GM18868 (cell line): ENCODE measurements around the gene ECM1.

Experiments used
- ATAC-seq: cut with Tn5 transposase; IDR thresholded peaks from one replicate; pipeline ENCODE4 v1.9.1; 2021; ENCODE audit warnings: mild to moderate bottlenecking, moderate library complexity; ENCODE audit not compliant: unreplicated experiment

ECM1 gene

GRCh38 chr1:150557065-150557600, 49.2 kb downstream of the ECM1 start:
- ATAC-seq, result no peak

DNA sequence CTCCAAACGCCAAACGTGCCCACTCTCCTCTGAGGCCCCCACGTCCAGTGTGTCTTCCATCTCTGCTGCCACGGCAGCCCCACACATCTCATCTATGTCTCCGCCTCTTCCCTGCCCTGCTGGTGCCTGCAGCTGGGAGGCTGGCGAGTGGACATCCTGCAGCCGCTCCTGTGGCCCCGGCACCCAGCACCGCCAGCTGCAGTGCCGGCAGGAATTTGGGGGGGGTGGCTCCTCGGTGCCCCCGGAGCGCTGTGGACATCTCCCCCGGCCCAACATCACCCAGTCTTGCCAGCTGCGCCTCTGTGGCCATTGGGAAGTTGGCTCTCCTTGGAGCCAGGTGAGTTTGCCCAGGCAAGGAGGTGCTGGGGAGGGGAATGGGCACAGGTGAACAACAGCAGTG, 49.9 kb downstream of the ECM1 start:
- no peak for ATAC-seq

DNA sequence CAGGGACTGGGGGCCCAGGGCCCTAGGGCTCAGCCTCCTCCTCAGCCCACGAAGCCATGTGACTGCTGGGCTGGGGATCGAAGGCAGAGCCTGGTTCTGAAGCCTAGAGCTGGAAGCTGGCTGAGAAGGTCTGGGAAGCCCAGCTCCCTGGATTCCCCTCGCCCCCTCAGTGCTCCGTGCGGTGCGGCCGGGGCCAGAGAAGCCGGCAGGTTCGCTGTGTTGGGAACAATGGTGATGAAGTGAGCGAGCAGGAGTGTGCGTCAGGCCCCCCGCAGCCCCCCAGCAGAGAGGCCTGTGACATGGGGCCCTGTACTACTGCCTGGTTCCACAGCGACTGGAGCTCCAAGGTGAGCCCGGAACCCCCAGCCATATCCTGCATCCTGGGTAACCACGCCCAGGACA, 50.4 kb downstream of the ECM1 start:
- ATAC-seq, result no peak

- no peak for ATAC-seq
Measured at GRCh38 chr1:150558761-150559655, 51.1 kb downstream of the ECM1 start.

GRCh38 chr1:150559656-150560010, 51.7 kb downstream of the ECM1 start:
- ATAC-seq, result no peak

DNA sequence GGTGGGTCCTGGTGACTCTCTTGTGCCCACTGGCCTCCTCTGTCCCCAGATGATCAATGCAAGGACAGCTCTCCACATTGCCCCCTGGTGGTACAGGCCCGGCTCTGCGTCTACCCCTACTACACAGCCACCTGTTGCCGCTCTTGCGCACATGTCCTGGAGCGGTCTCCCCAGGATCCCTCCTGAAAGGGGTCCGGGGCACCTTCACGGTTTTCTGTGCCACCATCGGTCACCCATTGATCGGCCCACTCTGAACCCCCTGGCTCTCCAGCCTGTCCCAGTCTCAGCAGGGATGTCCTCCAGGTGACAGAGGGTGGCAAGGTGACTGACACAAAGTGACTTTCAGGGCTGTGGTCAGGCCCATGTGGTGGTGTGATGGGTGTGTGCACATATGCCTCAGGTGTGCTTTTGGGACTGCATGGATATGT, 52.1 kb downstream of the ECM1 start:
- no peak for ATAC-seq

- ATAC-seq, result peak; percentile 31
Measured at GRCh38 chr1:150560576-150561253, 52.8 kb downstream of the ECM1 start.

DNA sequence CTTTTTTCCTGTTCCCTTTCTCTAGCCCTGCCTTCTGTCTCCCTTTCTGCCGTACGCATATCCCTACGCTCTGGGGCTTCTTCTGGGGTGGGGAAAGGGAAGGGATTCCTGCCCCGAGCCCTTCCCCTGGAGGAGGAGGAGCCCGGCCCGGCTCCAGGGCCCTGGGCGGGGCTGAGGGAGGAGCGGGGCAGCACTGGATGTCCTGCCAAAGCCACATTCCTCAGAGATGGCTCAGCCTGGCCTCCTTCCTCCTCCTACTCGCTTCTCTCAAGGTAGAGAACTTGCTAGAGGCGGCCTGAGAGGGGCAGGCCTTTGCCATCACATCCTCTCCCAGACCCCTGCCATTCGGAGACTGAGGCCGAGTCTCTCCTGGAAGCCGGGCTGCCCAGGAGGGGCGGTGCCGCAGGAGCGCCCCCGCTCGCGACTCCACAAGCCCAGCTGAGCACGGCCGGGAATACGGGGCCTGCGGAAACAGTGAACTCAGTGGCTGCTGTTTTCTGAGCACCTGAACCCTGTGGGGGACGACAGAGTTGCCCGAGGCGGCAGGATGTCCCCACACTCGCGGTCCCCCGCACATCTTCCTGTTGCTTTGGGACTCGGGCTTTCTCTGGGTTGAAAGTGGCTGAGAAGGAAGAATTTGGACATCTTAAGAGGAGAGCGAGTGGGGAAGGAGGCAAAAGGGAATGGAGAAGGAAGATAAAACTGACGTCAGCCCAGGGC, 53.5 kb downstream of the ECM1 start:
- peak; percentile 14 for ATAC-seq

- peak; percentile 35 for ATAC-seq
Measured at GRCh38 chr1:150561974-150562445, 54.1 kb downstream of the ECM1 start.

GRCh38 chr1:150562446-150563339, 54.8 kb downstream of the ECM1 start:
- ATAC-seq, result peak; percentile 33
